HUES48 (cell line): ENCODE results near the gene UBR7.
"Not testable (repeated sequence)": the region's sequence is repeated elsewhere in the genome, so short reads cannot be mapped to it uniquely, and the experiment has no call there.

Experiments used
- H3K27ac ChIP-seq: one replicate; pipeline ENCODE4 v1.7.0; 2013; ENCODE audit warnings: low read depth, low read length, inconsistent platforms
- H3K27me3 ChIP-seq: 2 replicates; pipeline ENCODE4 v1.6.1; 2013; ENCODE audit warnings: mild to moderate bottlenecking, low read length; ENCODE audit not compliant: control insufficient read depth, insufficient read depth
- H3K36me3 ChIP-seq: 2 replicates; pipeline ENCODE4 v1.6.1; 2013; ENCODE audit warnings: low read length; ENCODE audit not compliant: control insufficient read depth, insufficient read depth
- H3K4me1 ChIP-seq: 2 replicates; pipeline ENCODE4 v1.6.1; 2013; ENCODE audit warnings: mild to moderate bottlenecking, low read length; ENCODE audit not compliant: control insufficient read depth, insufficient read depth
- H3K4me3 ChIP-seq: 2 replicates; pipeline ENCODE4 v1.5.1; 2013; ENCODE audit warnings: mild to moderate bottlenecking, low read depth, low read length
- H3K9ac ChIP-seq: 2 replicates; pipeline ENCODE4 v1.6.1; 2013; ENCODE audit warnings: mild to moderate bottlenecking, low read depth, low read length, moderate library complexity
- H3K9me3 ChIP-seq: 2 replicates; pipeline ENCODE4 v1.6.1; 2013; ENCODE audit warnings: low read length; ENCODE audit not compliant: control insufficient read depth, insufficient read depth

Gene UBR7

GRCh38 chr14:93231129-93231979, 24.3 kb downstream of the UBR7 start:
- H3K36me3 ChIP-seq, result peaks cover 23% of the 10 kb centered on the region
- H3K27me3 ChIP-seq, result no peaks in the 10 kb centered on the region
- no peak overlapping the region for H3K27ac ChIP-seq
- H3K4me3 ChIP-seq, result no peak overlapping the region
- H3K9ac ChIP-seq, result no peak overlapping the region
- no peaks in the 10 kb centered on the region for H3K4me1 ChIP-seq
- H3K9me3 ChIP-seq, result no peaks in the 10 kb centered on the region

DNA sequence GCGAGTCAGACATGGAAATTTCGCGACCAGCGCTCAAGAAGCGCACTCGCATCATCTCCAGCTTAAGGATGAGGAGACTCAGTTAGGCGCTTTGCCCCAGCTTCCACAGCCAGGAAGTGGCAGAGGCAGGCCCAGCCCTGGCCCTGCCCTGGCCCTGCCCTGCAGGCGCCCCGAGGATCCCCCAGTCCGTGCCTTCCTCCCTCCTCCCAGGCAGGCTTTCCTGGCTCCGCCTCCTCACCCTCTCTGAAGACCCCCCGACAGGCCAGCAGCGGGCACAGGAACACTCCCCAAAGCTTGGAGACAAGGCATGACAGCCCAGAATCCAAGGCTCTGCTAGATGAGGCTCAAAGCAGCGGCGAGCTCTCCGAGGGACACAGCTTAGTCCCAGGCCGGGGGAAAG, 25.1 kb downstream of the UBR7 start:
- no peaks in the 10 kb centered on the region for H3K27me3 ChIP-seq
- H3K9me3 ChIP-seq, result no peaks in the 10 kb centered on the region
- H3K9ac ChIP-seq, result no peak overlapping the region
- H3K27ac ChIP-seq, result no peak overlapping the region
- no peak overlapping the region for H3K4me3 ChIP-seq
- H3K4me1 ChIP-seq, result no peaks in the 10 kb centered on the region
- H3K36me3 ChIP-seq, result peaks cover 18% of the 10 kb centered on the region

- not testable (repeated sequence) for H3K27ac ChIP-seq, H3K4me1 ChIP-seq, H3K27me3 ChIP-seq, H3K36me3 ChIP-seq, H3K4me3 ChIP-seq, H3K9me3 ChIP-seq, H3K9ac ChIP-seq
Measured at GRCh38 chr14:93233078-93233477, 26.0 kb downstream of the UBR7 start.

- Histone ChIP-seq H3K36me3 (no peaks in the 10 kb centered on the region), H3K4me1 (no peaks in the 10 kb centered on the region), H3K9ac (no peak overlapping the region), H3K9me3 (no peaks in the 10 kb centered on the region), H3K4me3 (no peak overlapping the region), H3K27me3 (no peaks in the 10 kb centered on the region), H3K27ac (no peak overlapping the region)
Measured at GRCh38 chr14:93234798-93235197, 27.7 kb downstream of the UBR7 start.

DNA sequence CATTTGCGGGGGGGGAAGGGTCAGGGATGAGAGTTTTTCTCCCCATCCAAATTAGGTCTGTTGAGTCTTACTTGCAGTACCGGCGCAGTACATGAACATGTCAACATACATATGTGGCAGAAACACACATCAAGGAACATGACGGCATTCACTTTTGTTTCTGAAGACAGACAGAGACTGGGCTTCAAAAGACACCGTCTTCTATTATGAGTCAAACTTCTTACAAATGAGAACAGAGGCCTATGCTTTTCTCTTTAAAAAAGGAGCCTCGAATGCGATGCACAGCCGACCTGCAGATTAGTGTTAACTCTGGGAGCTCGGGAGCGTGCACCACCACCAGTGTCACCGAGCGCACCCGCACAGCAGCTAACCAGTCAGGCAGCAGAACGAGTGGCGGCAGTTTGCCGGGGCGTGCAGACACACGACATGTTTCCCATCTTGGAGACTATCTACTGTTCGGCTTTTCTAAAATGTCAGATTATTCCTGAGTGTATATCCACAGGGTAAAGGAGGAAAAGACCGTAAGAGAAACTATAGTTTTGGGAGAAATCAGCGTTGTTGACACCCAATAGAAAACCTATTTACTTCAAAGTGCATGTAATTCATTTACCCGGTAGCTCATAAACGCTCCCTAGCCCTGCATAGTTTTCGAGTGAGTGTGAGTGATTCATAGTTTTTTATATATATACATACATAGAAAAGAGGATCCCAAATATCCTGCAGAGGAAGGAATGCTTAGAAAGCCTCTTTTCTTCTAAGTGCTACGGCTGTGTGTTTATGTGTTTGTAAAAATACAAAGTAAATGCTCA, 33.0 kb downstream of the UBR7 start:
- Histone ChIP-seq H3K4me1 (no peaks in the 10 kb centered on the region), H3K36me3 (peaks cover 39% of the 10 kb centered on the region), H3K27ac (peak overlapping the region; percentile 17), H3K9me3 (no peaks in the 10 kb centered on the region), H3K4me3 (no peak overlapping the region), H3K27me3 (no peaks in the 10 kb centered on the region), H3K9ac (no peak overlapping the region)

DNA sequence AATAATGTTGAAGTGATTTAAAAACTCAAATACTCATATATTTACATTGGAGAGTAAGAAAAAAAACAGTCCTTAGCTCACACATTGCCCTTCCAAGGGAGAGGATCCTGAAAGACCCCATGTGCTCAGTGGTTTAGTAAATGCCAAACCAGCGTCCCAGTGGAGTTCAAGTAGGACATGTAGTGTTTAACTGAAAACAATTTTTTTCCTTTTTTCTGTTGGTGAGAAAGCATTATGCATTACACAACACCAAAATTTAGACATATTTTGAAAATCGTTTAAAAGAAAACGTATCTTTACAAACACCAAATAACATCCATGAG, 33.6 kb downstream of the UBR7 start:
- H3K4me3 ChIP-seq, result no peak overlapping the region
- H3K27me3 ChIP-seq, result no peaks in the 10 kb centered on the region
- no peaks in the 10 kb centered on the region for H3K9me3 ChIP-seq
- peak overlapping the region; percentile 11 for H3K27ac ChIP-seq
- peaks cover 45% of the 10 kb centered on the region for H3K36me3 ChIP-seq
- H3K4me1 ChIP-seq, result no peaks in the 10 kb centered on the region
- H3K9ac ChIP-seq, result no peak overlapping the region

DNA sequence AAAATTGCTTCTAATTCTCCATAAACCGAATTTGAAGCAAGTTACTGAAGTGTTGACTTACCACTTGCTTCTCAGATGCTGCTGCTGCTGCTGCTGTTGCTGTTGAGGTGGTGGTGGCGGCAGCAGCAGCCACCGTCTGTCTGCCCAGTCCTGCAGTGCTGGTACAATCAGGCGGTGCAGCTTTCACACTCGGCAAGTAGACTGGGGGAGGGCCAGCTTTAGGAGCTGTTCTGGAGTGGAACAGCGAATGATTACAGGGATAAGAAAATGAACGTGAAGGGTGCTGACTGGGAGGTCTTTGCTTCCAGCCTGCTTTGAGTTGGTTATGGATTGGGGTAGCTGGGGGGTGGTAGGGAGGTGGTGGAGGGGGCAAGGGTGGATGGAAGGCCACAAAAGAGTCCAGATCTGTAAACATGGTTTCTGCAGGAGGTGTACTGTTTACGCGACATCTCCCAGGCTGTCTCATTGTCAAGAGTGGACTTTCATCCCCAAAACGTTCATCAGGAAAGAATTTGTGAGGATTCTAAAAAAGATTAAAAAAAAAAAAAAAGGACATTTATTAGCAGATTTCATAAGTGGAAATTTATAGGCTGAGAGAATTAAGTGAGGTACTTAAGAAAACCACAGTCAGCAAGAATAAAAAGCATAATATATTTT, 38.8 kb downstream of the UBR7 start:
- H3K27ac ChIP-seq, result no peak overlapping the region
- no peaks in the 10 kb centered on the region for H3K9me3 ChIP-seq
- H3K36me3 ChIP-seq, result peaks cover 72% of the 10 kb centered on the region
- H3K27me3 ChIP-seq, result no peaks in the 10 kb centered on the region
- peaks cover 4% of the 10 kb centered on the region; the same call in 1 of the 2 replicates for H3K4me1 ChIP-seq
- H3K4me3 ChIP-seq, result no peak overlapping the region
- no peak overlapping the region for H3K9ac ChIP-seq

DNA sequence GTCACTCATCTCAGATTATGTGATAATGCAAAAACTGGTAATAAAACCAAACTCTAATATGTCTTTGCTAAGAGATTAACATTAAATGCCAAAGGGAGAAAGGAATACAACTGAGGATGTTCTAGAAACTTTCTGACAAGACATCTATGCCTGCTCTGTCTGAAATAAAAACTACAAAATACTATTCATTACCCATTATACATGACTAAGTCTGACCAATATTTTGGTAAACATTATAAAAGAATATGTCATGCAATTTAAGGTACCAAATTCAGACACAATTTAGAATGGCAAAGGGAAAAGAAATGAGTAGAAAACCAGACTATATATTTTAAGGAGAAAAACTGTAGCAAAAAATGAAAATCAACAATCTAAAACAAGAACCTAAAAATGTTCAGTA, 39.5 kb downstream of the UBR7 start:
- peaks cover 73% of the 10 kb centered on the region for H3K36me3 ChIP-seq
- no peaks in the 10 kb centered on the region for H3K9me3 ChIP-seq
- no peaks in the 10 kb centered on the region for H3K27me3 ChIP-seq
- no peak overlapping the region for H3K4me3 ChIP-seq
- H3K27ac ChIP-seq, result no peak overlapping the region
- H3K4me1 ChIP-seq, result peaks cover 4% of the 10 kb centered on the region; the same call in 1 of the 2 replicates
- no peak overlapping the region for H3K9ac ChIP-seq

DNA sequence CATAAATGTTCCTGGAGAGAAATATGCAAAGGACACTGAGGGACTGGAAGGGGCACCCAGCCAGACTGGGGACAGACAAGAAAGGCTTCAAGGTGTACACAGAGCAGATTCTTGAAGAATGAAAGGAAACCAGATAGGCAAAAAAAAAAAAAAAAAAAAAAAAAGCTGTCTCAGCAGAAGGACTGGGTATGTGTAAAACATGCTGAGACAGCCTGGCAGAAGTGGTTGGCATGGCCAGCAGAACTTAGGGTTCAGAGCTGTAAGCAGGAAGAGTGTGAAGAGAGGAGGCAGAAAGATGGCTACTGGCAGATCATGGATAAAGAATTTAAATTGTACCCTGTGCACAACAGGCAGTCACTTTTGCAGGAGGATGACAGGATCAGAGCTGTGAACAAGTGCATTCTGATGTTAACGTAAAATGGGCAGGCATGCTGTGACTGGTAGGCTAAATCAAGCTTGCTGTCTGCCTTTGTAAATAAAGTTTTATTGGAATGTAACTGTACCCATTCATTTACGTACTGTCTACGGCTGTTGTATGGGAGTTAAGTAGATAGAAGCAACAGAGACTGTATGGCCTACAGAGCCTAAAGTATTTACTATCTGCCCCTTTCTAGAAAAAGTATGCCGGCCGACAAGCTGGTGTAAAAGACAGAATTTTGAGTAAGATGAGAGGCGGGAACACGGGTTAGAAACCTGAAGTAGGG, 42.2 kb downstream of the UBR7 start:
- no peaks in the 10 kb centered on the region for H3K9me3 ChIP-seq
- no peak overlapping the region for H3K9ac ChIP-seq
- no peak overlapping the region for H3K27ac ChIP-seq
- no peaks in the 10 kb centered on the region for H3K27me3 ChIP-seq
- H3K4me1 ChIP-seq, result peaks cover 4% of the 10 kb centered on the region; the same call in 1 of the 2 replicates
- no peak overlapping the region for H3K4me3 ChIP-seq
- peaks cover 73% of the 10 kb centered on the region for H3K36me3 ChIP-seq

DNA sequence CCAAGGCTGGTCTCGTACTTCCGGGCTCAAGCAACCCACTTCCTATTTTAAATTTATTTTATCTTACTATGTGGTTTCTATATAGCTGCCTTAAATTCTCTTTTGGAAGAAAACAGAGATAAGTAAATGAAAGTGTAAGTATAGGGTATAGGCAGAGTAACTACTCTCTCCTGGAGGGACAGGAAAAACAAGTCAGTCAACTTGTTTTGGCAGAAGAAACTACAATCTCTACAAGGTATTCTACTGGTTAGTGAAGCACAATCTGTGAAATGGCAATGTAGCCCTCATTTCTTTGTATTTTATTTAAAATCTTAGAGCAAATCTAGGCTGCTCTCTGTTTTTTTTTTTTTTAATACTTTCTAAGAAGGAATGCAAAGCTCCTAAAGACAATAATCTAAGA, 55.4 kb downstream of the UBR7 start:
- Histone ChIP-seq H3K9me3 (no peaks in the 10 kb centered on the region), H3K4me3 (no peak overlapping the region), H3K27me3 (no peaks in the 10 kb centered on the region), H3K27ac (no peak overlapping the region), H3K4me1 (no peaks in the 10 kb centered on the region), H3K36me3 (peaks cover 25% of the 10 kb centered on the region), H3K9ac (no peak overlapping the region)
